Fibroblast of mammary gland (primary cell): Measurements from ENCODE around the gene AP2M1.
A peak's percentile ranks its signal among the peaks of the same experiment; 100 is the strongest.
"Not testable (repeated sequence)": the region's sequence is repeated elsewhere in the genome, so short reads cannot be mapped to it uniquely, and the experiment has no call there.

Experiments
- DNase-seq: peaks from one replicate; pipeline ENCODE4 v3.0.0-alpha.2; 2010; ENCODE audit warnings: low read depth
- H3K4me3 ChIP-seq: 2 replicates; pipeline ENCODE4 v1.5.1; 2011; ENCODE audit warnings: low read depth, mild to moderate bottlenecking, low read length, moderate library complexity; ENCODE audit not compliant: control insufficient read depth
- TF ChIP-seq, protein P1 (sequence below): conservative IDR thresholded peaks from 2 replicates; pipeline ENCODE4 v1.5.1; 2011; ENCODE audit warnings: low read depth, low read length, inconsistent platforms; ENCODE audit not compliant: control insufficient read depth, insufficient read depth

AP2M1 gene

GRCh38 chr3:184145111-184145524 is 29.5 kb upstream of the AP2M1 start:
- DNase-seq: peak; percentile 70
- TF ChIP-seq, protein P1, sequence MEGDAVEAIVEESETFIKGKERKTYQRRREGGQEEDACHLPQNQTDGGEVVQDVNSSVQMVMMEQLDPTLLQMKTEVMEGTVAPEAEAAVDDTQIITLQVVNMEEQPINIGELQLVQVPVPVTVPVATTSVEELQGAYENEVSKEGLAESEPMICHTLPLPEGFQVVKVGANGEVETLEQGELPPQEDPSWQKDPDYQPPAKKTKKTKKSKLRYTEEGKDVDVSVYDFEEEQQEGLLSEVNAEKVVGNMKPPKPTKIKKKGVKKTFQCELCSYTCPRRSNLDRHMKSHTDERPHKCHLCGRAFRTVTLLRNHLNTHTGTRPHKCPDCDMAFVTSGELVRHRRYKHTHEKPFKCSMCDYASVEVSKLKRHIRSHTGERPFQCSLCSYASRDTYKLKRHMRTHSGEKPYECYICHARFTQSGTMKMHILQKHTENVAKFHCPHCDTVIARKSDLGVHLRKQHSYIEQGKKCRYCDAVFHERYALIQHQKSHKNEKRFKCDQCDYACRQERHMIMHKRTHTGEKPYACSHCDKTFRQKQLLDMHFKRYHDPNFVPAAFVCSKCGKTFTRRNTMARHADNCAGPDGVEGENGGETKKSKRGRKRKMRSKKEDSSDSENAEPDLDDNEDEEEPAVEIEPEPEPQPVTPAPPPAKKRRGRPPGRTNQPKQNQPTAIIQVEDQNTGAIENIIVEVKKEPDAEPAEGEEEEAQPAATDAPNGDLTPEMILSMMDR: peak; percentile 49
- H3K4me3 ChIP-seq: no peak overlapping the region

DNA sequence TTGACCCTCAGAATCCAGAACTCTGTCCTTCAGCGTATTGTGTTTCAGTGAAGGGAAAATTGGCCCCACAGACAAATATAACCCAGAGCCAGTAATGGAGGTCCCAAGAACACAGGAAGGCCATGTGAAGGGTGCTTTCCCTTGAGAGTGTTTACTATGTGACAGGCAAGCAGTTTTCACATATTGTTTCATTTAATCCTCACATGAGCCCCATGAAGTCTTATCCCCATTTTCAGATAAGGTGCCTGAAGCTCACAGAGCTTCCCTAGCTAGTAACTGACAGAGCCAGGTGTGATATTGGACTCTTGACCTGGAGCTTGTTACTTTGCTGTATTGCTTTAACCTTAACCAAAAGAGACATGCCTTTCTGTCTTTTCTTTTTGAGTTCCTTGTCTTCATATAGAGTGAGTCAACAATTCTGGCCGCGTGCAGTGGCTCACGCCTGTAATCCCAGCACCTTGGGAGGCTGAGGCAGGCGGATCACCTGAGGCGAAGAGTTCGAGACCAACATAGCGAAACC is 28.8 kb upstream of the AP2M1 start:
- no peak for DNase-seq
- TF ChIP-seq, protein P1: no peak
- no peak overlapping the region for H3K4me3 ChIP-seq

- TF ChIP-seq, protein P1: no peak
- DNase-seq: no peak
- no peak overlapping the region for H3K4me3 ChIP-seq
Measured at GRCh38 chr3:184148076-184148475, 26.6 kb upstream of the AP2M1 start.

GRCh38 chr3:184149123-184149522 is 25.5 kb upstream of the AP2M1 start:
- TF ChIP-seq, protein P1: no peak
- DNase-seq: no peak
- H3K4me3 ChIP-seq: no peak overlapping the region

DNA sequence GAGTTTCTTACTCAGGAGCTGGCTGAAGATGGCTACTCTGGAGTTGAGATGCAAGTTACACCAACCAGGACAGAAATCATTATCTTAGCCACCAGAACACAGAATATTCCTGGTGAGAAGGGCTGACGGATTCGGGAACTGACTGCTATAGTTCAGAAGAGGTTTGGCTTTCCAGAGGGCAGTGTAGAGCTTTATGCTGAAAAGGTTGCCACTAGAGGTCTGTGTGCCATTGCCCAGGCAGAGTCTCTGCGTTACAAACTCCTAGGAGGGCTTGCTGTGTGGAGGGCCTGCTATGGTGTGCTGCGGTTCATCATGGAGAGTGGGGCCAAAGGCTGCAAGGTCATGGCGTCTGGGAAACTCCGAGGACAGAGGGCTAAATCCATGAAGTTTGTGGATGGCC is 24.9 kb upstream of the AP2M1 start:
- TF ChIP-seq, protein P1: peak; percentile 28
- DNase-seq: peak; percentile 38
- not testable (repeated sequence) for H3K4me3 ChIP-seq

DNA sequence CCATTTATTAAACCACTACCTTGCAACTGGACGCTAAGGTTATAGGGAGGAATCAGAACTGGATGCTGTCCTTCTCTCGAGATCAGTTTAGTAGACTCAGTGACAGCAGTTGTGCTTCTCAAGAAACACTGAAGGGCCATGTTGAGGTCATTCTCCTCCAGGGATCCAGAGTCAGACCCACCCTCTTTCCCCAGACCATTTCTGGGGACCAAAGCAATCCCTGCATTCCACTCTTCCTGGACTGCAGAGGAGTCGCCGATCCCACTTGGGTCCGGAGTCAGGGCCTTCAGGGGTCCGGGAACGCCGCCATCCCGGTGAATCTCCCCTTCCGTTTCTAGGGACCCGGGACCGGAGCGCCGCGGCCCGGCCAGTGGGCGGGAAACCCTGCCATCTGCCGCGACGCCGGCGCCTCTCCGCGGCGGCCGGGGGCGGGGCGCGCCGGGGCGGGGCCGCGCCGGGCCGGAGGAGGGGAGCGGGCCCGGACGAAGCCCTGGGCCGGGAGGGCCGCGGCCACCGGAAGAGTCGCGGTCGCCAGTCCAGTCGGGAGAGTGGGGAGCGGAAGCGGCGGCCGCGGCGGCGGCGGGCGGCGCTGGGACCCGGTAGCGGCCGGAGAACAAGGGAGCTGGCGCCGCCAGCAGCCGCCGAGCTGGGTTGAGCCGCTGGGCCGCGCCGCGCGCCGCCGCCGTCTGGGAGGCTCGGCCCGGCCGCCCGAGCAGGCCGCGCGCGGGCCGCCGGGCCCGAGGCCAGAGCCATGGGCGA is 19.6 kb upstream of the AP2M1 start, which contains the start of gene DVL3:
Gene DVL3 (plus strand): TSS at position 493 of the 759 bp plus-strand sequence. CDS start 259 bp downstream, at position 752.
- DNase-seq: peak; percentile 55
- TF ChIP-seq, protein P1: no peak
- peak within 1 kb of the TSS; percentile 91 for H3K4me3 ChIP-seq
